Activated CD8-positive, alpha-beta memory T cell treated with anti-CD3 and anti-CD28 coated beads, Interleukin-2, amount 50 U/mL, for 4 hours (primary cell): Measurements from ENCODE around the gene MAST2.

Experiments
- DNase-seq: peaks from one replicate; pipeline ENCODE4 v3.0.0-alpha.2; 2020

The MAST2 gene

DNA sequence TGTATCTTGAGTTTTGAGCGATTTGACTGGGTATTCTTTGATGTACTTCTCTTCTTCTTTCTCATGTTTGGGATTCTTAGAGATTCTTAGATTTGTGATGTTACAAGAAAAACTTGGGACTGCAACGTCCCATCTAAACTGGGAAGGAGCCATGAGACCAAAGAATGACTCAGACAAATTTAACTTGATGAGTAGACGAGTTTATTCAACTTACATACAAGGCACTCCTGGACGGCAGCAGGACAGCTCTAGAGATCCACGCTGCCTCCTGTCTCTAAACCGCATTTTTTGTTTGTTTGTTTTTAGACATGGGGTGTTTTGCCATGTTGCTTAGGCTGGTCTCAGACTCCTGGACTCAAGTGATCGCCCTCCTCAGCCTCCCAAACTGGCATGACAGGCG is 191.9 kb downstream of the MAST2 start:
- no peak for DNase-seq

DNA sequence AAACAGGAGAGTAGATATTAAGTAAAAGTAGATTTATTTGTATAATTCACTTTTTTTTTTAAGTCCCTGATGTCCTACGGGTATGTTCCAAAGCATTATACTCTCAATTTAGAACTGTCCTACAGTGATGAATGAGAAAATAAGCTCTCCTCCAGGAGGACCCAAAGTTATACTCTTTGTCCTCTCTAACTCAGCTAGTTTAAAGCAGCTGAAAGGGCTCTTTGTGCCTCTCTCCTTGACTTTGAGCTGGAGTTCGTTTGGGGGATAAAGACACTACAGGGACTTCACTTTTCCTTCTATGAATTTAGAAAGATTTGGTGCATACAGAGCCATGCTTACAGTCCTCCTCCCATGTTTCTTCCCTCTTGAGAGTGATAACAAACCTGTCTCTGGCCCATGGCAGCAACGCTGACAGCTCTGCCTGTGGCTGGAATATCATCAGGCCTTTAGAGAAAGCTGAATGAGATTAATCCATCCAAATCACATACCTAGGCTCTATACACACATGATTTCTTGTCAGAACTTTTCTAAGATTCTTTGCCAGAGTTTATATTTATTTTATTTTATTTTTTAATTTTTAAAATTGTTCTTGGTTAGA is 194.7 kb downstream of the MAST2 start:
- DNase-seq, result no peak

DNA sequence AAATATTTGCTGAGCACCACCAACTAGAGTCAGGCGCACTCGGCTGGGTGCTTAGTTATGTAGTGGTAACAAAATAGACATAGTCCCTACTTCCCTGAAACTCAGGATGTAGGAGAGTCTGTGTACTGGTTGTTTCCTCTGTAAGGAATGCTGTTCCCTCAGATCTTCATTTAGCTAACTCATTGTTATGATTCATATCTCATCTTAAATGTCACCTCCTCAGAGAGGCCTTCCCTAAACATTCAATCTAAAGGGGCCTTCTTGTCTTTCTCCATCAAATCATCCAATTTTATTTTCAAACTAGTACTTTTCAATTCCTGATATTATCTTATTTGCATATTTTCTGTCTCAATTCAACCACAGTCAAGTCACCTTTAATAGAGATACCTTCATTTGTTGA is 196.1 kb downstream of the MAST2 start:
- no peak for DNase-seq

DNA sequence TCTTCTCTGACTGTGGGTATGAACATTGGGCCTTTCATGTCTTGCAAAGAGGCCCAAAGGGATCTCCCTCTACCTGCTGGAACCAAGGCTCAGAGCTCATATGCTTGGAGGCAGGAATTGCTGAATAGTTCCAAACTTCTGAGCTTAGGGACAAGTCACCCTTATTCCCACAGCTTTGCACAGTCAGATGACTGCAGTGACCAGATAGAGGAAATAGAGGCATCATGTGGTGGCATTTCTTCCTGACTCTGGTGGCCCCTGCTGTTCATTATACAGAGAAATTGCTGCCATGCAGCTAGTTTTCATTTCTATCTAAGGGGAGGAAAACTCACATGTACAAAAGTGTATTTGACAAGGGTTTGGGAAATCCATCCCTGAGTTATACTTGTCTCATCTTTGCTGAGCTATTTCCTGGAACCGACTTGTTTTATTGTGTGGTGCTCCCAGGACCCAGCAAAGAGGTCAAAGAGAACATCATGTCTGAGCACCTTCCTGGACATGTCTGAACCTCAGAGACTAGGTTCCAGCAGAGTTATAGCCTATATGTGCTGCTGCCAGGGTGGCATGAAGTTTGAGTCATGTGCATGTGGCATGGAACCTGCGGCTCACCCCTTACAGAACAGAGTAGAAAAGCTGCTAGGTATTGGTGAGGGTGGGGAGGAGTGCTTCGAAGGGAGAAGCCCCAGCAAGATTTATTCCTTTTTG is 197.8 kb downstream of the MAST2 start:
- DNase-seq, result no peak

DNA sequence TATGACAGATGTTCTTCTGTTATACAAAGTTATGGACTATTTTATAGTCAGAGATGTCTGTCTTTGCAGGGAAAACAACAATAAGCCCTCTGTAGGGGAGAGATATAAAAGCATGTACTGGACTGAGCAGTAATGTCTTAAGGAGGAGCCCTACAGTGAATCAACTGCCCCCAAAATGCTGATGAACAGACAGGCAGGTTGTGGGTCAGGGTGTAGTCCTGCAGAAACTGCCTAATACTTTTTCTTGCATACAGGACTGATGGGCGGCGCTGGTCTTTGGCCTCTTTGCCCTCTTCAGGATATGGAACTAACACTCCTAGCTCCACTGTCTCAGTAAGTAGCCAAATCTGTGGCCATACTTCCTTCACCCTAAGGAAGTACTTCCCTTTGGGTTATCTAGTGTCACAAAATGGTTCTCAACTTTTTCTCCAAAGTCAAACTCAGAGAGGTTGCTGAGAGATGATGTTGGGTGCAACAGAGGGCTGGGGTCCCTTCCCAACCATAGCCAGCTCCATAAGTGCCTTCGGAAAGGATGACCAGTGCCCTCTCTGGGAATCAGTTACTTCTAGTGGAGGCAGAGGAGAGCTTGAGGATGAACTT is 199.2 kb downstream of the MAST2 start:
- no peak for DNase-seq

DNA sequence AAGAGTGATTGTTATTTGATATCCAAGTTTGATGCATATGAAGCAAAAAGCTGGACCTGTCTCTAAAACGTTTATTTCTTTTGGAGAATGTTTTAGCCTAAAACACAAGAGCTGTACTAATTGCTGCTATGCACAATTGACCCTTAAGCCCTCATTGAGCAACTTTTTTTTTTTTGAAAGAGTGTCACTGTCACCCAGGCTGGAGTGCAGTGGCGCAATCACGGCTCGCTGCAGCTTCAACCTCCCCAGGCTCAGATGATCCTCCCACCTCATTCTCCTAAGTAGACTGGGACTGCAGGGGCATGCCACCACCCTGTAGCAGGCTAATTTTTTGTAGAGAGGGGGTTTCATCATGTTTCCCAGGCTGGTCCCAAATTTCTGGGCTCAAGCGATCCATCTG is 199.9 kb downstream of the MAST2 start:
- DNase-seq, result no peak

DNA sequence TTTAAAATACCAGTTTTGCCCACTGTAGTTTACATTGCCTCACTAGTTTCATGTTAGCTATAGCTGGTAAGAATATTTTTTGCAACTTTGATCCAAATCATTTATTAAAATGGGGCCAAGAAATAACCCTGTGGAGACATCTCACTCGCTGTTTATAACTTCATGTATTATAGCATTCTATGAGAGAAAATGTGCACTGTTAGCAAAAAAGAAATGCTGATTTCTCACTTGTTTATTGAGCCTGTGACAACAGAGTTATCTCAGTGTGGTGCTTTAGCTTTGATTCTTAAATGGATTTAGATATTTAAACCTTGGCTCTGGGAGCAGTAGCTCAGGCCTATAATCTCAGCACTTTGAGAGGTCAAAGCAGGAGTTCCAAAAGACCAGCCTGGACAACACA is 201.1 kb downstream of the MAST2 start:
- DNase-seq, result no peak

DNA sequence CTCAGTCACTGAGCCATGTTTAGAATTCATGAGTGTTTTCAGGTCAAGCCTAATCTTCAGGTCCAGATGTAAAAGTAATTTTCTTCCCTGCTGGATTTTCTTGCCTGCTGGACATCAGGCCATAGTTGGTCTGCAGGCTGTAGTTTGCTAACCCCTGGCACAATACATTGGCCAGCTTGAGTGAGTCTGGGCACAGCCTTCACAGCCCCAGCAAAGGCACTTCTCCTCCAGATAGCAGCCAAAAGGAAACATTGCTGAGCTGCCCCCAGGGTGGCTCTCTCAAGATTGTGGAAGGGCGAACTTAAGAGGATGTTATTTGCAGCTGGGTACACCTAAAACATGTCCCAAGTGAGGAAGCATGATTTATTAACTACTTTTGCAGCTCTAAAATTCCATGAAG is 202.2 kb downstream of the MAST2 start:
- DNase-seq, result no peak

DNA sequence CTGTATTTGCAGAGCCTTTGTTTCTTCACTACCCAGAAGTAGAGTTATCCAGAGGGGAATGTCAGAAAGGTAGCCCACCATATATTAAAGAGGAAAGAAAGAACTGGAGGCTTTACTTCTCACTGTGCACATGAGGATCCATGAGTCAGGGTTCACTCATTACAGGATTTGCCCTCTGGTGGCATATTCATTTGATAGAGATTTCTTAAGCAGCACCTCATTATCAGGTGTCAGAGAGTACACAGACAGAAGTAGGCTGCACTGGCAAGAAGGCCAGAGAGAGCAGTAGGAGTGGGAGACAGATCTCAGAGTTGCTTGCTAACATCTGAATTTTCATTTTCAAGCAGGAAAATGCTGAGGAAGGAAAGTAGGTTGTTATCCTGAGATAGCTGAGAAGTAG is 205.2 kb downstream of the MAST2 start:
- DNase-seq, result no peak

DNA sequence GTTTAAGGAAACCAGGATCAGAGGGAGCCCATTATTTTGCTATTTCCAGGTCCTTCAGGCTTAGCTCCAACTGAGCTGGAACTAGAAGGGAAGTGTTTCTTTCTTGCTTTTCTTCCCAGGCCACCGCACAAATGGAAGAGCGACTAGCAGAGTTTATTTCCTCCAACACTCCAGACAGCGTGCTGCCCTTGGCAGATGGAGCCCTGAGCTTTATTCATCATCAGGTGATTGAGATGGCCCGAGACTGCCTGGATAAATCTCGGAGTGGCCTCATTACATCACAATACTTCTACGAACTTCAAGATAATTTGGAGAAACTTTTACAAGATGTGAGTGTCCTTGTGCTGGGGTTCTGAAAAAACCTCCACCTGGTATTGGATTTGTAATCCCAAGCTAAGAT is 207.2 kb downstream of the MAST2 start:
- DNase-seq, result no peak

DNA sequence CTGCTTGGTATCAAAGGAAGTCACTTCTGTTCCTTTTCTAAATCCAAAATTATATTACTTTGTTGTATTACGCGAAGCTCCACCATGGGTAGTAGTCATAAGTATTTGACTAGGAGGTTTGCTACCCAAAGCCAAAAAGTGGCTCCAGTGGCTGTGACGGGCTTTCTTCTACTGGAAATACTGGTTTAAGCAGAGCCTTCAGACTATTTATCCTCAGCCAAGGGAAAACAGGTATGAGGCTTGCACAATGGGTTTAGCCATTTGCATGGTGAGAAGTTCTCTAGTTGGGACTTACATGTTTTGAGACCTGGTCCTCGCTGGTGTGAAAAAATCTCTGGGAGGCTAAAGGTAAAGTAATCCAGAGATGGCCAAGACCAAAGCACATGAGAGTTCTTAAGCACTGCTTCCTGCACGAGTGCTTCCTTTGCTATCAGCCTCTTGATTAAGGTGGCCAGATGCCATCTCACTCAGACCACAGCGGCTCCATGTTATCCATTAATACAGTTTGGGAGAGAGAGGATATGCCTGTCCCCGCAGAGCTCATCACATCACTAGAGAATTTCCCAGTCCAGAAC is 207.8 kb downstream of the MAST2 start:
- no peak for DNase-seq

DNA sequence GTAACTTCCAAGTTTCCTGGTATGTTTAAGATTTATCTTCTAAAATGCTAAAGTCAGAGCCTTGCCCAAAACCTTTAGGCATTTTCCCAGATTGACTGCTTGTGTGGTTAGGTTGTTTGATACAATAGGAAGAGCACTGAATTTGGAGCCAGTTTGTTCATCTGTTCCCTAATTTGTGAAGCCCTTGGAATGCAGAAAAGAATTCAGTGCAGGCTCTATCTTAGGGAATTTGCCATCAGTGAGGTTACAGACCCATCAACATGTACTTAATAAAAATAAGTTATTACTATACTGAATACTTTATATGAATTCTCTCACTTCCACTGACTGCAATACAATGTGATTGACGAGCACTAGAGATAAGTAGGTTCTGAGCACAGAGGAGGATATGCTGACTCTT is 208.8 kb downstream of the MAST2 start:
- DNase-seq, result no peak

DNA sequence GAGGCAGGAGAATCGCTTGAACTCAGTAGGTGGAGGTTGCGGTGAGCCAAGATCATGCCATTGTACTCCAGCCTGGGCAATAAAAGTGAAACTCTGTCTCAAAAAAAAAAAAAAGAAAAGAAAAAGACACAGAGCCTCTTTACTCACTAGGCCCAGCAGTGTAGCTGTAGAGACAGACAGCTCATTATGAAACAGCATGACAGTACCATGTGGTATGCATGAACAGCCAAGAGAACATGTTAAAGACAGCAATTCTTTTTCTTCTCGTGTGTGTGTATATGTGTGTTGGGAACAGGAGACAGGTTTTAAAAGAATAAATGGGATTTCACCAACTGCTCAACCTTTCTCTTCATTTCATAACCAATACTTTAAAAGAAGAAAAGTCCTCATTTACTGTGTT is 210.2 kb downstream of the MAST2 start:
- DNase-seq, result no peak

DNA sequence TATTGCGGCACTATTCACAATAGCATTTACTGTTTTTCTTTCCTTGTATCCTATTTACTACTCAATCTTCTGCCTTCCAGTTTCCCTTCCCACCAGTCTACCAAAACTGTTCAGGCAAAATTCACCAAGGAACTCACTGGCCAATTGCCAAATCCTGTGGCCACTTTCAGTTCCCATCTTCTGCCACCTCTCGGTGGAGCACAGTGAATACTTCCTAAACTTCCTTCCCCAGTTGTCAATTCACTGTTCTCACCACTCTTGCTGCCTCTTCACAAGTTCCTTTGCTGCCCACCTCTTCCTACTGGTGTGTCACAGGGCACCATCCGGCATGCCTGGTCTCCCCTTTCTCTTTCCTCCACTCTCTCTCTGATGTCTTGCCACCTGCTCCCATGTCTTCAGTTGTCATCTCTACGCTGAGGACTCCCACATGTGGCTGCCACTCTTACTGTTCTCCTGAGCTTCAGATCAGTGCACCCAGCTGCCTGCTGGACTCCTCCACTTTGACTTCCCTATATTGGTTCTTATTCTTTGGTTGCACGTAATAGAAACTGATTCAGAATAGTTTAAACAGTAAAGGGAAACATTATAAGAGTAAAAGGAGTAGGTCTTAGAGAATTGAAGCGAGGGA is 214.6 kb downstream of the MAST2 start:
- DNase-seq, result no peak

DNA sequence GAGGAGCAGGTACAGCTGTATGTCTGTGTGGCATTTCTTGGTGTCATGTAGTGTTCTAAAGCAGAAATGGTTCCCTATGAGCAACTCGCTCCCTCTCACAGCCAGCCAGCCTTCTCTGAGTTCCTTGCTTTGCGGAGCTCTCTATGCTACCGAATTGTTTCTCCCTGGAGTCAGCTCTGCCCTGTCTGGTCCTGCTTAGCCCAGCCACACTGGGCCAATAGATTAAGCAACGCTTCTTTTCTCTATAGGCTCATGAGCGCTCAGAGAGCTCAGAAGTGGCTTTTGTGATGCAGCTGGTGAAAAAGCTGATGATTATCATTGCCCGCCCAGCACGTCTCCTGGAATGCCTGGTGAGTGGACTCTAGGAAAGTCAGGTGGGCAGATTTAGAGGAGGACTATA is 215.9 kb downstream of the MAST2 start:
- DNase-seq, result no peak

DNA sequence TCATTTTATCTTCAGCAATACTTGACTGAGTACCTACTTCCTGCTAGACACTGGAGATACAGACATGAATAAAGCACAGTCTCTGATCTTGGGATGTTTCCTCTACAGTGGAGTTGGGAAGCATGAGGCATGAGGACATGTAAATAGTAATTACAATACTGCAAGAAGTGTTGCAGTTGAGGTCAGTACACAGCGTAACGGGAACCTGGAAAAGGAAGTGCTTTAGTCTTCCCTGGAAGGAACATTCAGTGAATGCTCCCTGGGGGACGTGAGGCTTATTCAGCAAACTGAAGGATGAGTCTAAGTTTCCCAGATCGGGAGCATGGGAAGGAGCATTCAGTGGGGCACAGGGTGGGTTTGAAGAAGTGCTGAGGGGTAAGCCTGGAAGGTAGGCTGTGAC is 216.6 kb downstream of the MAST2 start:
- DNase-seq, result no peak

DNA sequence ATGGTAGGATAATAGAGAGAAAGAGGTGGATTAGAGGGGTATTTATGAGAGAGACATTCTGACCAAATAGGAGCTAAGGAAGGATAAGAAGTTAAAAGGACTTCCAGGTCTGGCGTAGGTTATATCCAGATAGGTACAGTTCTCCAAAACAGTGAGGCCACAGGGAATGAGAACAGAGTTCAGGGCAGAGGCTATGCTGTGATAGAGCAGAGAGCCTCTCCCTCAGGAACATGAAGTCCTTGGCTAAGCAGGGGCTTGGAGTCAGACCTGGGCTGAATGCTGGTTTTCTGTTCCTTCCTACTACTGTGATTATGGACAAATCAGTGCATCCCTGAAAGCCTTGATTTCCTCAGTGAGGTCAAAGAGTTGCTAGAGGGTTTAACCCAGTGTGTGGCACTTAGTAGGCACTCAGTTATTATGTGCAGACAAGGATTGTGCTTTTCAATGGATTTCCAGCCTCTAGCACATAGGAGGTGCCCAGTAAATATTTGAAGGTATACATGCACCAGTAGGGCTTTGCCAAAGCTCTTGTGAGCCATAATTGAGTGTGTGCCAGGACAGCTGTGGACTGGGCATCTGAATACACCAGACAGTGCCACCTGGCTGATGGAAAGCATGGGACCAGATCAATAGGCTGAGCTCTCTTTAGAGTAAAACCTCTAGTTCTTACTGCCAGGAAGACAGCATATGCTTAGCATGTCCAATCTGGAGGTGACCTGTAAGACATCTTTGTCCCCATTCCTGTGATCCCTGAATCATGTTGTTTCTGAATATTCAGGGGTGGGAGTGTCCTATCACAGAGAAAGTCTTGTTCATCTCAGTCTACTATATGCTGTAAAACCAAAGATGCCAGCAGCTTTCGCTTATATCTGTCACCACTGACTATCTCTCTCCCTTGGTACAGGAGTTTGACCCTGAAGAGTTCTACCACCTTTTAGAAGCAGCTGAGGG is 217.9 kb downstream of the MAST2 start:
- DNase-seq, result no peak

DNA sequence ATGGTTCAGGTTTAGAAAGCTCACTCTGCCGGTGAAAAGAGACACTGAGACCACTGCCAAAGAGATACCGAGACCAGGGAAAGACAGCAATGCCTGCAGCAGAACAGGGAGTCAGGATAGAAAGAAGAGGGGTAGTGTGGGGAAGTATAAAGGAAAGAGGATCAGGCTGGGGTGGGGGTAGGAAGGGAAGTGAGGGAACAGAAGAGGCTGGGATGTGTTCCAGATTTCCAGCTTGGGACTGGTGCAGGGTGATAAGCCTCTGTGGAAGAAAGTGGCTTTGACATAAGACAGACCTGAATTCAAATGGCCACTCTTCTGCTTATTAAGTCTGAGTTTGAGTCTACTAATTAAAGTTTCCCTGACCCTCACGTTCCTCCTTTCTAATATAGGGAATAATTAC is 223.1 kb downstream of the MAST2 start:
- DNase-seq, result no peak

DNA sequence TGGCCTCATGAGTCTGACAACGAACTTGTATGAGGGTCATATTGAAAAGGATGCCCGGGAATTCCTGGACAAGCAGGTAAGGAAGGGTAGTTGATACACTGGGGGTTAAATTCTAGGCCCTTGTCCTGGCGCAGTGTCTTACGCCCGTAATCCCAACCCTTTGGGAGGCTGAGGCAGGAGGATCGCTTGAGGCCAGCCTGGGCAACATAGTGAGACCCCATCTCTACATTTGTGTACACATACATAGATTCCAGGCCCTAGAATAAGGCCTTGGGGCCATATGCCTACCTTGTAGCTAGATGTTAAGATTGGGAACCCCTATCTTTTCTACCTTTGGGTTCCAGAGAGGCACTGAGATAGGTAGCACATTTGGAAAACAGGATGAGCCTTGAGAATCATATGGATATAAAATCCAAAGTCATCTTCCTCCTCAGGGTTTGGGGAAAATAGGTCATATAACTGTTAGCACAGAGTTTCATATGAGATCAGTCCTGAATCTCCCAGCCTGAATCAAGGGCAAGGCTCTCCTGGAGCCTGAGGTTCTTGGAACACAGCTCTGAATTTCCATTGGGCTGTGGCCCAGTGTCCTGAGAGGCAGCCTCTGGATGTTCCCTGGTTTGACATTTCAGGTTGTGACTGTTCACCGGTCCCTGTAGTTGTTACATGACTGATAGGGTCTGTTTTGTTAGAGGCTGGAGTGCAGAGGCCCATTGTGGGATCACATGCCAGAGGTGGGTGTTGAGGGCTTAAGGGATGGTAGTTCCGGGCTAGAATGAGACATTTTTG is 224.6 kb downstream of the MAST2 start:
- no peak for DNase-seq

DNA sequence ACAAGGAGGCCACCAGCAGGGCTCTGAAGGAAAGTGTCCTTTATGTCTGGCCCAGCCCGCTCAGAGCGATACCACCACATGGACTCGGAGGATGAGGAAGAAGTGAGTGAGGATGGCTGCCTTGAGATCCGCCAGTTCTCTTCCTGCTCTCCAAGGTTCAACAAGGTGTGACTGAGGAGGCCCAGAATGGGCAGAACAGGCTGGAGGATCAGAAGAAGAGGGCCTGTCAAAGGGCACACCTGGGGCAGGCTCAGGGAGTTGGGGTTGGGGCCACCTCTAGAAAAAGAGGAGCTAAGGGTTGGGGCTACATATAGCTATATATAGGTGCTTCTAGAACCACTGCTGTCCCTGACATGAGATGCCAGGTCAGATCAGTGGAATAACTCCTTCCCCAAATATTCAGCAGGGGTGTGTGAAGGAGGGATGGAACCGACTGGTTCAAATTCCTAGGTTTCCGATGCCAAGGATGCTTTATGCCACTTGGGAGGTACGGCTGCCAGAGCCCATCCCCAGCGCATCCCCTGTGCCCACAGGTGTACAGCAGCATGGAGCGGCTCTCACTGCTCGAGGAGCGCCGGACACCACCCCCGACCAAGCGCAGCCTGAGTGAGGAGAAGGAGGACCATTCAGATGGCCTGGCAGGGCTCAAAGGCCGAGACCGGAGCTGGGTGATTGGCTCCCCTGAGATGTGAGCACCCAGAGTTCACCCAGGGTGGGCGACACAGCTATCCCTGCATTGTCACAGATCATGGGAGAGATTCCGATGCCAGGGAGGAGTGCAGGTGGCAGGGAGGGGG is 226.9 kb downstream of the MAST2 start:
- no peak for DNase-seq
